GM12874 (cell line): Measurements from ENCODE around the gene IL22RA1.

Experiments used
- CTCF ChIP-seq: IDR thresholded peaks from 2 replicates; pipeline ENCODE4 v1.5.1; 2011; ENCODE audit warnings: low read depth, mild to moderate bottlenecking, control low read depth, low read length, moderate library complexity; ENCODE audit not compliant: insufficient read depth

IL22RA1 gene

DNA sequence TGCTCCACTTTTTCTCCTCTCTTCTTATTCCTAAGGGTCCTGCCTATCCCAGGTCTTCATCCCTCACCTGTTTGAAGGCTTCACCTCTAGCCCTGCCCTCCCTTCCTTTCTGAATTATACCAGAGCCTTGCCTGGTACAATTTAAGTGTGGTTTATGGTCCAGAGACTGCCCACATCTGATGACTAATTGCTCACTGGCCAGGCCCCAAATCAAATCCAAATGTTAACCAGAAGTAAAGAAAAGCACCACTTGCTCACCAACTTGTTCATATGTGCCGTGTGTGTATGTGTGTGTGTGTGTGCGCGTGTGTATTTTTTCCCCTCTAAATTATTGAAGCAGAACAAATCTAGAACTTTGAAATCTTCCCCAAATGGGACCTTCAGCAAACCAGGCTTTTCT lies 57.4 kb downstream of the IL22RA1 start:
- no peak for TF ChIP-seq CTCF

DNA sequence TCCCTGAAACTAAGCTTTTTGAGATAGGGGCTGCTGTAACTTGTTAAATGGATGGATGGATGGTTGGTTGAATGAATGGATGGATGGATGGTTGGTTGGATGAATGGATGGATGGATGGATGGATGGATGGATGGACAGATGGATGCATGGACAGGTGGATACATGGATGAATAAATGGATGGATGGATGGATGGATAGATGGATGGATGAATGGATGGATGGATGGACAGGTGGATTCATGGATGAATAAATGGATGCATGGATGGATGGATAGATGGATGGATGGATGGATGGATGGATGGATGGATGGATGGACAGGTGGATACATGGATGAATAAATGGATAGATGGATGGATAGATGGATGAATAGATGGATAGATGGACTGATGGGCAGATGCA lies 57.9 kb downstream of the IL22RA1 start:
- no peak for TF ChIP-seq CTCF

- no peak for TF ChIP-seq CTCF
These were observed 58.9 kb downstream of the IL22RA1 start for GRCh38 chr1:24084050-24084449.

DNA sequence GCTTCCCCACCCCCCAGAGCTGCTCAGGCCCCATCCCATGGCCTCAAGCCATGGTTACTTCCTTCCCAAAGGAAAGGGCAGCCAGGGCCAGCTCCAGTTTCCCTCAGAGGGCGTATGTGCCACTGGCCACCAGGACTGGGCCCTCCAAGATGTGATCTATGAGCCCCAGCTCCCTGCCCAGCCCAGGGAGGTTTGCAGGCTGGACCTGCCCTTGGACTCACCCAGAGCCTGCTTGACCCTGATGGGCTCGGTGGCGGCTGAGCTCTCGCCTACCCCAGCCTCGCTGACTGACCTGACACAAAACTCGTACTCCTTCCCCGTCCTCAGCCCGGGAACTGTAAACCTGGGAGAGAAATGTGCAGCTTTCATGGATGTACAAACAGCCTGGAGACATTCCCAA lies 60.6 kb downstream of the IL22RA1 start:
- TF ChIP-seq CTCF: no peak

DNA sequence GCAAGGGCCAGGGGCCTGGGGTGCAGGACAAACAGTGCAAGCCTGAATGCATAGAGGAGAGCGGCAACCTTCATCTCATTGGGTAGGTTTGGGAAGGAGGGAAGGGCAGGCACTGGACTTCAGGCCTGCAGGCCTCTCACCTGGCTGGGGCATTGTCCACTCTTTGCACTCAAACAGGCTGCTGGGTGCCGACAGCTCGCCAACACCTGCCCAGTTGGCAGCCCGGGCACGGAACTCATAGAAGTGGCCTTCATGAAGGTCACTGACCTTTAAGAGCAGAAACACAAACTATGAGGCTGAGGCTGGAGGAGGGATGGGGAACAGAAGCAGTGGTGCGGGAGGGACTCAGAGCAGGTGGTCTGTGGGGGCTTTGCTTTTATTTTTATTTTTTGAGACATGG lies 61.8 kb downstream of the IL22RA1 start:
- no peak for TF ChIP-seq CTCF

DNA sequence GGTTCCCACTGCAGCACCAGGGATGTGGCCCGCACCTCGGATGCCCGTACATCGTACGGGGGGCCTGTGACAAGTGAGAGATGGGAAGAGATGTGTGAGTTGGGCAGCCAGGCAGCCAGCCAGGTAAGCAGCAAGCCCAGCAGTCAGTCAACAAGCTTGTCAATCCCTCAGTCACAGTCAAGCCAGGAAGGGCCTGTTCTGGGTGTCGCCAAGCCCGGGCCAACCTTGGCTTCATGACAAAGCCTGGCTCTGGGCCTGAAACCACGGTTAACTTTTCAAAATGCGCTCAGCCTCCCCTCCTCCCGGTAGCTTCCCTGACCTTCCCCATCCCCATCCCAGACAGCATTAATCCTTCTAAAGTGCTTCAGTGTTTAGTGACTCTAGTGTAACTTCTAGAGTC lies 62.8 kb downstream of the IL22RA1 start:
- no peak for TF ChIP-seq CTCF

GRCh38 chr1:24077278-24077978 lies 65.5 kb downstream of the IL22RA1 start:
- no peak for TF ChIP-seq CTCF
